HCT116 (cell line): ENCODE results near the gene PPEF2.

Experiments used
- CEBPB ChIP-seq: IDR thresholded peaks from 2 replicates; pipeline ENCODE4 v1.6.1; 2012; ENCODE audit warnings: low read depth
- EZH2 ChIP-seq: fragments of 200-600 bp; sonication (generic); IDR thresholded peaks from 2 replicates; pipeline ENCODE4 v1.6.1; 2017; ENCODE audit warnings: antibody characterized with exemption, mixed run types
- EZH2phosphoT487 ChIP-seq: fragments of 200-600 bp; IDR thresholded peaks from 2 replicates; pipeline ENCODE4 v1.6.1; 2018; ENCODE audit warnings: antibody characterized with exemption, borderline replicate concordance
- FOSL1 ChIP-seq: IDR thresholded peaks from 2 replicates; pipeline ENCODE4 v1.6.1; 2012; ENCODE audit warnings: low read depth
- POLR2AphosphoS5 ChIP-seq: IDR thresholded peaks from 2 replicates; pipeline ENCODE4 v1.6.1; 2011; ENCODE audit warnings: mild to moderate bottlenecking, low read depth, low read length, moderate library complexity
- TF ChIP-seq, protein P1 (sequence below), 3 experiments: fragments of 200-600 bp in 1 of 3; sonication (generic) in 1 of 3; IDR thresholded peaks in 2 of 3; conservative IDR thresholded peaks in 1 of 3; 2 replicates each; pipeline ENCODE4 v1.5.1; 2012 to 2017; ENCODE audit warnings: low read depth in 2 of 3, low read length in 2 of 3, antibody characterized with exemption in 1 of 3, borderline replicate concordance in 1 of 3, control low read depth in 1 of 3, mild to moderate bottlenecking in 1 of 3, mixed read lengths in 1 of 3, mixed run types in 1 of 3, moderate library complexity in 1 of 3; ENCODE audit not compliant: insufficient read depth in 1 of 3
- TF ChIP-seq, protein P2 (sequence below): IDR thresholded peaks from 2 replicates; pipeline ENCODE4 v1.6.1; 2012

DNA sequence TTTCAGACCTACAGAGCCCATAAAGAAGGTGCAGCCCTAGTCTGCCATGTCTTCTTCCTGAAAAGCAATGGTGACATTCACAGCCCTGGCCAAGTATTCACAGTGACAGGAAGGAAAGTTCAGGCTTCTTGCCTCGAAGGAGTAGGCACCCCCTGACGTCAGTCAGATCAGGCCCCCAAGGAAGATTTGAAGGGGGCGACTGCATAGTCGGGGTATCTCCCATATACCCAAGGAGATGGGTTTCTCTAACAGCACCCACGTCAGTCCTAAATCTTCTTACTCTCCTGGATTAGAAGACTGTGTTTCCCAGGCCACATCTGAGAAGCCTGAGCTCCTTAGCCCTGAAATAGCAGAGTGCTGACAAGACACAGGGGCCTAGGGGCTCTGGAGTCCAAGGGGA lies at the start of gene PPEF2:
- TF ChIP-seq, protein P1, sequence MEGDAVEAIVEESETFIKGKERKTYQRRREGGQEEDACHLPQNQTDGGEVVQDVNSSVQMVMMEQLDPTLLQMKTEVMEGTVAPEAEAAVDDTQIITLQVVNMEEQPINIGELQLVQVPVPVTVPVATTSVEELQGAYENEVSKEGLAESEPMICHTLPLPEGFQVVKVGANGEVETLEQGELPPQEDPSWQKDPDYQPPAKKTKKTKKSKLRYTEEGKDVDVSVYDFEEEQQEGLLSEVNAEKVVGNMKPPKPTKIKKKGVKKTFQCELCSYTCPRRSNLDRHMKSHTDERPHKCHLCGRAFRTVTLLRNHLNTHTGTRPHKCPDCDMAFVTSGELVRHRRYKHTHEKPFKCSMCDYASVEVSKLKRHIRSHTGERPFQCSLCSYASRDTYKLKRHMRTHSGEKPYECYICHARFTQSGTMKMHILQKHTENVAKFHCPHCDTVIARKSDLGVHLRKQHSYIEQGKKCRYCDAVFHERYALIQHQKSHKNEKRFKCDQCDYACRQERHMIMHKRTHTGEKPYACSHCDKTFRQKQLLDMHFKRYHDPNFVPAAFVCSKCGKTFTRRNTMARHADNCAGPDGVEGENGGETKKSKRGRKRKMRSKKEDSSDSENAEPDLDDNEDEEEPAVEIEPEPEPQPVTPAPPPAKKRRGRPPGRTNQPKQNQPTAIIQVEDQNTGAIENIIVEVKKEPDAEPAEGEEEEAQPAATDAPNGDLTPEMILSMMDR (IDR thresholded peaks at IDR 0.05 in 2 of 3, conservative IDR thresholded peaks at IDR 0.05 in 1 of 3; ENCODE audit: borderline replicate concordance in 1 of 3, insufficient read depth in 1 of 3, low read depth in 2 of 3, low read length in 2 of 3), result no peak
- TF ChIP-seq EZH2 (no peak), CEBPB (no peak), POLR2AphosphoS5 (no peak), EZH2phosphoT487 (no peak), FOSL1 (no peak)
- TF ChIP-seq, protein P2, sequence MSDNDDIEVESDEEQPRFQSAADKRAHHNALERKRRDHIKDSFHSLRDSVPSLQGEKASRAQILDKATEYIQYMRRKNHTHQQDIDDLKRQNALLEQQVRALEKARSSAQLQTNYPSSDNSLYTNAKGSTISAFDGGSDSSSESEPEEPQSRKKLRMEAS, result no peak
